M059J (cell line): ENCODE measurements around the gene MAPK1IP1L. TPM values are rescaled to one million over a fixed set of nuclear protein-coding genes. Genes with fewer than 3 reads are reported as not detected.

Experiments used
- DNase-seq: peaks from one replicate; pipeline ENCODE4 v3.0.0-alpha.2; 2012; ENCODE audit warnings: low read depth
- total RNA-seq: library from RNA; depleted of rRNA; stranded (reverse); fragments of >200 nt; shearing (Covaris generic); gene quantifications from 2 replicates; pipeline ENCODE4 v1.2.3, GENCODE V29; 2014

Gene MAPK1IP1L
- total RNA-seq, 1 experiment from 2014 or later, result 168 TPM

GRCh38 chr14:55097881-55098560, 46.6 kb downstream of the MAPK1IP1L start:
- DNase-seq, result no peak

- DNase-seq, result no peak
Observed at GRCh38 chr14:55098561-55098898, 47.1 kb downstream of the MAPK1IP1L start.

GRCh38 chr14:55099756-55100155, 48.3 kb downstream of the MAPK1IP1L start:
- no peak for DNase-seq

GRCh38 chr14:55101698-55102097, 50.3 kb downstream of the MAPK1IP1L start:
- DNase-seq, result no peak

- peak; percentile 98 for DNase-seq
Observed at GRCh38 chr14:55102141-55102621, 50.7 kb downstream of the MAPK1IP1L start.

GRCh38 chr14:55103005-55103640, 51.7 kb downstream of the MAPK1IP1L start:
- DNase-seq, result peak; percentile 98

GRCh38 chr14:55103971-55104954, 52.8 kb downstream of the MAPK1IP1L start:
- no peak for DNase-seq

- no peak for DNase-seq
Observed at GRCh38 chr14:55105991-55106390, 54.5 kb downstream of the MAPK1IP1L start.

GRCh38 chr14:55107766-55108554, 56.5 kb downstream of the MAPK1IP1L start:
- peak; percentile 97 for DNase-seq

GRCh38 chr14:55109836-55110235, 58.4 kb downstream of the MAPK1IP1L start:
- no peak for DNase-seq

- no peak for DNase-seq
Observed at GRCh38 chr14:55111122-55111708, 59.8 kb downstream of the MAPK1IP1L start.

- DNase-seq, result no peak
Observed at GRCh38 chr14:55114720-55115119, 63.3 kb downstream of the MAPK1IP1L start.

- DNase-seq, result no peak
Observed at GRCh38 chr14:55115460-55115859, 64.0 kb downstream of the MAPK1IP1L start.

- DNase-seq, result no peak
Observed at GRCh38 chr14:55115861-55116245, 64.4 kb downstream of the MAPK1IP1L start.

- no peak for DNase-seq
Observed at GRCh38 chr14:55116246-55117030, 65.0 kb downstream of the MAPK1IP1L start.

GRCh38 chr14:55117803-55118441, 66.5 kb downstream of the MAPK1IP1L start:
- DNase-seq, result no peak

- no peak for DNase-seq
Observed at GRCh38 chr14:55118761-55119160, 67.3 kb downstream of the MAPK1IP1L start.
